Neuronal stem cell (in vitro differentiated cells): ENCODE results near the gene HIP1.
A peak's percentile ranks its signal among the peaks of the same experiment; 100 is the strongest.
"Not testable (repeated sequence)": the region's sequence is repeated elsewhere in the genome, so short reads cannot be mapped to it uniquely, and the experiment has no call there.

ENCODE experiments used
- DNase-seq: peaks from one replicate; pipeline ENCODE4 v3.0.0-alpha.2; 2013; ENCODE audit warnings: low spot score
- H2AFZ ChIP-seq: one replicate; pipeline ENCODE4 v1.6.1; 2013; ENCODE audit warnings: mild to moderate bottlenecking, low read length, inconsistent platforms
- H2AK5ac ChIP-seq: 2 replicates; pipeline ENCODE4 v1.6.1; 2013; ENCODE audit warnings: low read depth, mild to moderate bottlenecking, inconsistent platforms, low read length, moderate library complexity, mixed read lengths
- H2BK120ac ChIP-seq: 2 replicates; pipeline ENCODE4 v1.6.1; 2013; ENCODE audit warnings: low read depth, mild to moderate bottlenecking, inconsistent platforms, low read length, moderate library complexity, mixed read lengths
- H2BK12ac ChIP-seq: one replicate; pipeline ENCODE4 v1.6.1; 2013; ENCODE audit warnings: low read length, inconsistent platforms
- H2BK15ac ChIP-seq: 2 replicates; pipeline ENCODE4 v1.6.1; 2013; ENCODE audit warnings: mild to moderate bottlenecking, low read length, inconsistent platforms, mixed read lengths
- H2BK5ac ChIP-seq: one replicate; pipeline ENCODE4 v1.6.1; 2013; ENCODE audit warnings: inconsistent platforms, mild to moderate bottlenecking, low read length, moderate library complexity
- H3K14ac ChIP-seq: one replicate; pipeline ENCODE4 v1.6.1; 2013; ENCODE audit warnings: low read length, inconsistent platforms
- H3K18ac ChIP-seq: 2 replicates; pipeline ENCODE4 v1.6.1; 2013; ENCODE audit warnings: low read length, inconsistent platforms
- H3K23ac ChIP-seq: 2 replicates; pipeline ENCODE4 v1.6.1; 2013; ENCODE audit warnings: low read depth, mild to moderate bottlenecking, mixed read lengths, low read length, inconsistent platforms; ENCODE audit not compliant: poor library complexity
- H3K27ac ChIP-seq: replicated peaks from 3 replicates; pipeline ENCODE4 v1.5.1; 2013; ENCODE audit warnings: low read length, inconsistent platforms
- H3K27me3 ChIP-seq, 3 experiments: 2 replicates each; pipeline ENCODE4 v1.6.1; 2013; ENCODE audit warnings: low read length in 3 of 3, mild to moderate bottlenecking in 2 of 3, inconsistent platforms in 1 of 3, low read depth in 1 of 3, mixed read lengths in 1 of 3, moderate library complexity in 1 of 3; ENCODE audit not compliant: control insufficient read depth in 3 of 3, insufficient read depth in 3 of 3
- H3K36me3 ChIP-seq, 2 donors: replicated peaks in 1 of 2; 2 replicates each; pipeline ENCODE4 v1.6.1; 2013; ENCODE audit warnings: low read length in 2 of 2; ENCODE audit not compliant: control insufficient read depth in 2 of 2, insufficient read depth in 2 of 2
- H3K4ac ChIP-seq: 2 replicates; pipeline ENCODE4 v1.6.1; 2013; ENCODE audit warnings: inconsistent platforms, mild to moderate bottlenecking, low read length, moderate library complexity
- H3K4me1 ChIP-seq, 2 donors: 1 replicate in 1 of 2; 2 replicates in 1 of 2; pipeline ENCODE4 v1.6.1; 2013; ENCODE audit warnings: low read length in 2 of 2, low read depth in 1 of 2; ENCODE audit not compliant: control insufficient read depth in 2 of 2, insufficient read depth in 1 of 2
- H3K4me2 ChIP-seq: one replicate; pipeline ENCODE4 v1.6.1; 2013; ENCODE audit warnings: mild to moderate bottlenecking, low read length, inconsistent platforms; ENCODE audit not compliant: insufficient read depth, poor library complexity, severe bottlenecking
- H3K4me3 ChIP-seq, 2 donors: 2 replicates each; pipeline ENCODE4 v1.5.1; 2013; ENCODE audit warnings: low read length in 2 of 2, mild to moderate bottlenecking in 2 of 2, inconsistent platforms in 1 of 2, moderate library complexity in 1 of 2
- H3K79me1 ChIP-seq: one replicate; pipeline ENCODE4 v1.6.1; 2013; ENCODE audit warnings: low read depth, mild to moderate bottlenecking, inconsistent platforms, low read length, moderate library complexity
- H3K9ac ChIP-seq: one replicate; pipeline ENCODE4 v1.6.1; 2013; ENCODE audit warnings: mild to moderate bottlenecking, low read depth, low read length, inconsistent platforms; ENCODE audit not compliant: poor library complexity
- H3K9me3 ChIP-seq, 2 donors: replicated peaks in 1 of 2; 2 replicates each; pipeline versions ENCODE3 to v1.6.1; 2013; ENCODE audit warnings: low read length in 2 of 2, mild to moderate bottlenecking in 2 of 2, inconsistent platforms in 1 of 2, low read depth in 1 of 2, mixed read lengths in 1 of 2, moderate library complexity in 1 of 2; ENCODE audit not compliant: control insufficient read depth in 2 of 2, insufficient read depth in 1 of 2
- H4K8ac ChIP-seq: one replicate; pipeline ENCODE4 v1.6.1; 2013; ENCODE audit warnings: low read depth, mild to moderate bottlenecking, inconsistent platforms, low read length, moderate library complexity
- H4K91ac ChIP-seq: one replicate; pipeline ENCODE4 v1.6.1; 2013; ENCODE audit warnings: low read length, low read depth, mild to moderate bottlenecking, inconsistent platforms; ENCODE audit not compliant: poor library complexity
- WGBS, 2 donors: extraction: QIAGEN DNeasy Blood & Tissue Kit; methylation state at CpG; one replicate each; pipeline ENCODE4 v1.1.7; 2013; ENCODE audit warnings: missing lambda C conversion rate in 2 of 2, mixed read lengths in 1 of 2; ENCODE audit not compliant: insufficient read length in 2 of 2, insufficient replicate concordance in 1 of 2; ENCODE audit errors: extremely low coverage in 2 of 2; 5-methylcytosine and 5-hydroxymethylcytosine counted together

The HIP1 gene

DNA sequence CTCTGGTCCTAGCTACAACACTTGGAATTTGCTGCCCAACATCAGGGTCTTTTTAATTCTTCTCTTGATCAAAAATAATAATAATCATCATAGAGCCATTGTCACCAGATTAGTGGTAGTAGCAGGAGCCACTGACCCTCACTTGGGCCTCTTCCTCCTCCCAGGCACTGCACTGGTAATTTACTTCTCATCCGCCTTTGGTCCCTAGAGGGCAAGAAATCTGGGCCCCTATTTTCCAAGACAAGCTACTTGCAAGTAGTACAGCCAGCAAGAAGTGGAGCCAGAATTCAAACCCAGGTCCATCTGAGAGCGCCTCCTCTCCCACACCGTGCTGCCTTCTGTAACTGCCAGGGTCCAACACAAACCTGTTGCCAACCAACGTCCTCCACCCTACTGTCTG lies 125.4 kb downstream of the HIP1 start:
- Histone ChIP-seq H3K23ac (no peak overlapping the region), H2BK15ac (no peak overlapping the region), H2BK12ac (no peak overlapping the region), H3K9ac (no peak overlapping the region), H2BK120ac (no peak overlapping the region), H2BK5ac (peak overlapping the region; percentile 66), H3K14ac (no peak overlapping the region), H3K18ac (no peak overlapping the region), H3K4me1 (peaks cover 0 to 5% of the 10 kb centered on the region in 2 donors), H4K8ac (no peak overlapping the region), H2AFZ (no peak overlapping the region), H3K79me1 (peaks cover 24% of the 10 kb centered on the region), H3K4me2 (no peak overlapping the region), H2AK5ac (no peak overlapping the region), H3K4me3 (no peak overlapping the region), H4K91ac (peak overlapping the region; percentile 64), H3K4ac (no peak overlapping the region), H3K27ac (no peak overlapping the region), H3K9me3 (no peaks in the 10 kb centered on the region), H3K36me3 (peaks cover 4 to 9% of the 10 kb centered on the region in 2 donors), H3K27me3 (no peaks in the 10 kb centered on the region)
- no CpG with 5 or more reads among the region's 4 CpGs for WGBS, 2 donors
- DNase-seq: no peak

DNA sequence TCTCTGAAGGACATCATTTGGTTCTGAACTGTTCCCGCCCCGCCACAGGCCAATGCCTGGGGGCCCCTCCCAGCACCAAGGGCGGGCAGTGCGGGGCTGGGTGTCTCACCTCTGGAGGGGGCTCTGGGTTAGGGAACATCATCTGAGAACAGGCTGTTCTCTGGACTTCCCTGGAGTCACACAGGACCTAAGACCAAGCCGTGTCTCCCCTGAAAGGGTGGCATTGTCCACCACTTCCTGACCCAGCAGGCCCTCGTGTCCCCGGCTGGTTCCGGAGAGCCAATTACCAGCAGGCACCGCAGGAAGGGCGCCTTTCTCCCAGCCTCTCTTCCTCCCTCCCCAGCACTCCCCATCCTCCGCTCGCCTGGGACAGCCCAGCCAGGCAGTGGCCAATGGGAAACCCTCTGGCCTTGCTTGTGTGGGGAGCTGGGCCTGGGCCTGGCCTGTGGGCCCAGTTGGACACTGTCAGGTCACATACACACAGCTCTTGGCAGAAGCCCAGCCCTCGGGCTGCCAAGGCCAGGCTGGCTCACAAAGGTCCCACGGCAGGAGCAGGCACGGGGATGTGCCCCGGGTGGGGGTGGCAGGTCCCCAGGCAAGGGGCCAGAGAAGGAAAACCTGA lies 127.1 kb downstream of the HIP1 start:
- peaks cover 19% of the 10 kb centered on the region for H3K79me1 ChIP-seq
- H3K36me3 ChIP-seq: peaks cover 3% of the 10 kb centered on the region in 2 donors
- peak overlapping the region; percentile 66 for H3K4ac ChIP-seq
- H3K4me2 ChIP-seq: peak overlapping the region; percentile 11
- H3K23ac ChIP-seq: peak overlapping the region; percentile 34
- H3K27ac ChIP-seq: peak overlapping the region; percentile 77
- H3K27me3 ChIP-seq: no peaks in the 10 kb centered on the region
- H4K91ac ChIP-seq: no peak overlapping the region
- H2AFZ ChIP-seq: no peak overlapping the region
- no CpG with 5 or more reads among the region's 16 CpGs for WGBS, 2 donors
- peak overlapping the region; percentile 81 for H2AK5ac ChIP-seq
- H2BK15ac ChIP-seq: no peak overlapping the region
- H2BK120ac ChIP-seq: no peak overlapping the region
- H3K4me3 ChIP-seq: no peak overlapping the region
- H3K18ac ChIP-seq: peak overlapping the region; percentile 94
- H4K8ac ChIP-seq: peak overlapping the region; percentile 65
- H2BK5ac ChIP-seq: peak overlapping the region; percentile 90
- H3K9me3 ChIP-seq: no peaks in the 10 kb centered on the region
- H3K9ac ChIP-seq: peak overlapping the region; percentile 30
- no peak overlapping the region for H2BK12ac ChIP-seq
- H3K4me1 ChIP-seq: peaks cover 0 to 5% of the 10 kb centered on the region in 2 donors
- DNase-seq: peak; percentile 8
- peak overlapping the region; percentile 82 for H3K14ac ChIP-seq

DNA sequence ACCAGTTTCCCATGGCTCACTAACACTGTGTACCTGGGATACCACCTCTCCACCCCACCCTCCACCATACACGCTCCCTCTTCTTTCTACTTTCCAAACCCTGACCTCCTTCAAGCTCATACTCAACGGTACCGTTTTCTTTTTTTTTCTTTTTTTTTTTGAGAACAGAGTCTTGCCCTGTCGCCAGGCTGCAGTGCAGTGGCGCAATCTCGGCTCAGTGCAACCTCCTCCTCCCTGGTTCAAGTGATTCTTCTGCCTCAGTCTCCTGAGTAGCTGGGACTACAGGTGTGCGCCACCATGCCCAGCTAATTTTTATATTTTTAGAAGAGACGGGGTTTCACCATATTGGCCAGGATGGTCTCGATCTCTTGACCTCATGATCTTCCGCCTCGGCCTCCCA lies 129.3 kb downstream of the HIP1 start:
- not testable (repeated sequence) for H3K14ac ChIP-seq, H3K4me1 ChIP-seq, H2BK15ac ChIP-seq, H3K9me3 ChIP-seq, H2BK5ac ChIP-seq, H2AFZ ChIP-seq, H2AK5ac ChIP-seq, H3K18ac ChIP-seq, H3K4me2 ChIP-seq, H3K4ac ChIP-seq, H3K36me3 ChIP-seq, H3K27me3 ChIP-seq, H4K8ac ChIP-seq, H3K4me3 ChIP-seq, H4K91ac ChIP-seq, DNase-seq, H3K23ac ChIP-seq, H2BK120ac ChIP-seq, H2BK12ac ChIP-seq, H3K9ac ChIP-seq, H3K27ac ChIP-seq
- WGBS, 2 donors: 100% methylated on average over 3 of the region's 11 CpGs; no CpG with 5 or more reads in 1 of the 2 donors
- H3K79me1 ChIP-seq: peaks cover 17% of the 10 kb centered on the region

DNA sequence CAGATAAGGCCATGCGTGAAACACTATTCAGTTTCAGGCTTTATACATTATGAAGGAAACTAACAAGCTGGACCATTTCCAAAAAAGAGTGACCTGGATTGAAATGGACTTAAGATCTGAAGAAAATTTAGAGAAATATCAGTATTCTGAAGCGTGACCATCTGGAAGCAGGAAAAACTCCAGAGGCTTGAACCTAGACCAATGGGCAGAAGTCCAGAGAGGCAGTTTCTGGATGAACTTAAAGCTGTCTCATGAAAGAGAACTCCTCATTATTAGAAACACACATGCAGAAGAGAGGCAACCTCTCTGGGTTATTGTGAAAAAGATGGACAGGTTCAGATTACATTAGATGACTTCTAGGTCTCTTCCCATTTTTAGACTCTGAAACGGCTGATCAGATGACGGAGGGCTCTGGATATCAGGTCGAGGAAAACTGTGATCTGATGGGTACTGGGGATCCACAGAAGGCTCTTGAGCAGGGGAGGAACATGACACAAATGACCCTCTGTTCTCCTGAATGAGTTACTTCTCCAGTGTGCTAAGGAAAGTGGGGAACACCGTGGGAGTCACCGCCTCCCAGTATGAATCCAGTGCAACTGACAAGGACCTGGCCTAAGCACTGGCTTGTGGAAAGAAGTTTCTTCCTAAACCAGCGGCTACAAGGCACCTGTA lies 130.2 kb downstream of the HIP1 start:
- Histone ChIP-seq H3K79me1 (peaks cover 15% of the 10 kb centered on the region), H3K9me3 (no peaks in the 10 kb centered on the region), H2BK12ac (no peak overlapping the region), H3K4me3 (no peak overlapping the region), H4K8ac (no peak overlapping the region), H2BK15ac (no peak overlapping the region), H2AFZ (no peak overlapping the region), H3K27ac (no peak overlapping the region), H3K36me3 (peaks cover 2 to 4% of the 10 kb centered on the region in 2 donors), H3K9ac (no peak overlapping the region), H3K4me2 (no peak overlapping the region), H4K91ac (no peak overlapping the region), H3K4ac (no peak overlapping the region), H3K23ac (no peak overlapping the region), H2BK5ac (peak overlapping the region; percentile 66), H3K27me3 (no peaks in the 10 kb centered on the region), H3K18ac (no peak overlapping the region), H3K4me1 (peaks cover 0 to 7% of the 10 kb centered on the region in 2 donors), H3K14ac (no peak overlapping the region), H2AK5ac (peak overlapping the region; percentile 68), H2BK120ac (no peak overlapping the region)
- no CpG with 5 or more reads among the region's 8 CpGs for WGBS, 2 donors
- DNase-seq: no peak
